Stimulated activated CD8-positive, alpha-beta memory T cell treated with anti-CD3 and anti-CD28 coated beads, Interleukin-12 subunit alpha, Interleukin-12 subunit beta, amount 100 ng/mL, for 24 hours (primary cell): ENCODE measurements around the gene OAS2.
"Not testable (repeated sequence)": the region's sequence is repeated elsewhere in the genome, so short reads cannot be mapped to it uniquely, and the experiment has no call there.

Source experiments
- DNase-seq: peaks from one replicate; pipeline ENCODE4 v3.0.0-alpha.2; 2020; ENCODE audit errors: extremely low read depth

The OAS2 gene

DNA sequence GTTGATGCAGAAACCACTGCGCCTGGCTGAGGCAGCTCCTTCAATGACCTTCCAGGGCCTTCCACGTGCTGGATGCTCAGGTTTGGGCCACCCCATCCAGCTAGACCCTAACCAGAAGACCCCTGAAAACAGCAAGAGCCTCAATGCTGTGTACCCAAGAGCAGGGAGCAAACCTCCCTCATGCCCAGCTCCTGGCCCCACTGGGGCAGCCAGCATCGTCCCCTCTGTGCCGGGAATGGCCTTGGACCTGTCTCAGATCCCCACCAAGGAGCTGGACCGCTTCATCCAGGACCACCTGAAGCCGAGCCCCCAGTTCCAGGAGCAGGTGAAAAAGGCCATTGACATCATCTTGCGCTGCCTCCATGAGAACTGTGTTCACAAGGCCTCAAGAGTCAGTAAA lies 29.5 kb upstream of the OAS2 start:
- DNase-seq: no peak

DNA sequence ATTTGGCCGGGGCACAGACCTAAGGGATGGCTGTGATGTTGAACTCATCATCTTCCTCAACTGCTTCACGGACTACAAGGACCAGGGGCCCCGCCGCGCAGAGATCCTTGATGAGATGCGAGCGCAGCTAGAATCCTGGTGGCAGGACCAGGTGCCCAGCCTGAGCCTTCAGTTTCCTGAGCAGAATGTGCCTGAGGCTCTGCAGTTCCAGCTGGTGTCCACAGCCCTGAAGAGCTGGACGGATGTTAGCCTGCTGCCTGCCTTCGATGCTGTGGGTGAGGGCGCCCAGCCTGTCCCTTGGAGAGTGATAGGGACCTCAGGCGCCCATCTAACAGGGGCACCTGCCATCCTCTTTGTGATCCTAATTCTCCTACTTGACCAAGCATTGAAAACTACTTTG lies 27.6 kb upstream of the OAS2 start:
- no peak for DNase-seq

DNA sequence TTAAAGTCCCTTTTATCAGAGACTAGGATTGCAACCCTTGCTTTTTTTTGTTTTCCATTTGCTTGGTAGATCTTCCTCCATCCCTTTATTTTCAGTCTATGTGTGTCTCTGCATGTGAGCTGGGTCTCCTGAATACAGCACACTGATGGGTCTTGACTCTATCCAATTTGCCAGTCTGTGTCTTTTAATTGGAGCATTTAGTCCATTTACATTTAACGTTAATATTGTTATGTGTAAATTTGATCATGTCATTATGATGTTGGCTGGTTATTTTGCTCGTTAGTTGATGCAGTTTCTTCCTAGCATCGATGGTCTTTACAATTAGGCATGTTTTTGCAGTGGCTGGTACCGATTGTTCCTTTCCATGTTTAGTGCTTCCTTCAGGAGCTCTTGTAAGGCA lies 21.2 kb upstream of the OAS2 start:
- not testable (repeated sequence) for DNase-seq

DNA sequence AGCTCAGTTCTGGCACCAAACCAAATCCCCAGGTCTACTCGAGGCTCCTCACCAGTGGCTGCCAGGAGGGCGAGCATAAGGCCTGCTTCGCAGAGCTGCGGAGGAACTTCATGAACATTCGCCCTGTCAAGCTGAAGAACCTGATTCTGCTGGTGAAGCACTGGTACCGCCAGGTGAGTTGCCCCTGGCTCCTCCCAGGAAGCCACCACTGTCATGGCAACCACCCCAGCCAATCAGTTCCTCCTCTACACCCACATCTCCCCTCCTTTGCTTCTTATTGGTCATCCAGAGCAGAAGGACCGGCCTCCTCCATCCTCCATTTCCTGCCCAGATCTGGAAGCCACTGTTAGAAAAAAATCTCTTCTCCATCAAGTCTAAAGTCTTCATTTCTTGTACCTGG lies 17.2 kb upstream of the OAS2 start:
- no peak for DNase-seq

DNA sequence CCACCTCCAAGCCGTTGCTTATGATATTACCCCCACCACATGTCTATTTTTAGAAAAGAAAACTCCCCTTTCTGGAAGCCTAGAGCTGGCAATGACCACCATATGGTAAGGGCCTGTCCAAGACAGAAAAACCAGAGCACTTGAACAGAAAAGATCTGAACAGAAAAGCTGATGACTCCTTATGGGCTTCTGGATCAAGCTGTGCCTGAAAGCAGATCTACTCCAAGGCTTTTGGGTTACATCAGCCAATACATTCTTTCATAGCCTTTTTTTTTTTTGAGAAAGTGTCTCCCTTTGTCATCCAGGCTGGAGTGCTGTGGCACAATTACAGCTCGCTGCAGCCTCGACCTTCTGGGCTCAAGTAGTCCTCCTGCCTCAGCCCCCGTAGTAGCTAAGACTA lies 16.8 kb upstream of the OAS2 start:
- no peak for DNase-seq

DNA sequence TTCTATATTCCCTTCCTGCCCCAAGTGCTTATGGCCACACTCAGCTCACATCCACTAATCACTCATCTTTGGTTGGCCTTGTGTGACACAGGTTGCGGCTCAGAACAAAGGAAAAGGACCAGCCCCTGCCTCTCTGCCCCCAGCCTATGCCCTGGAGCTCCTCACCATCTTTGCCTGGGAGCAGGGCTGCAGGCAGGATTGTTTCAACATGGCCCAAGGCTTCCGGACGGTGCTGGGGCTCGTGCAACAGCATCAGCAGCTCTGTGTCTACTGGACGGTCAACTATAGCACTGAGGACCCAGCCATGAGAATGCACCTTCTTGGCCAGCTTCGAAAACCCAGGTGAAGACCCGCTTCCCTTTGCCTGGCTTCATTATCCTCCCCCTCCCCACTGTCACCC lies 15.8 kb upstream of the OAS2 start:
- DNase-seq: no peak

DNA sequence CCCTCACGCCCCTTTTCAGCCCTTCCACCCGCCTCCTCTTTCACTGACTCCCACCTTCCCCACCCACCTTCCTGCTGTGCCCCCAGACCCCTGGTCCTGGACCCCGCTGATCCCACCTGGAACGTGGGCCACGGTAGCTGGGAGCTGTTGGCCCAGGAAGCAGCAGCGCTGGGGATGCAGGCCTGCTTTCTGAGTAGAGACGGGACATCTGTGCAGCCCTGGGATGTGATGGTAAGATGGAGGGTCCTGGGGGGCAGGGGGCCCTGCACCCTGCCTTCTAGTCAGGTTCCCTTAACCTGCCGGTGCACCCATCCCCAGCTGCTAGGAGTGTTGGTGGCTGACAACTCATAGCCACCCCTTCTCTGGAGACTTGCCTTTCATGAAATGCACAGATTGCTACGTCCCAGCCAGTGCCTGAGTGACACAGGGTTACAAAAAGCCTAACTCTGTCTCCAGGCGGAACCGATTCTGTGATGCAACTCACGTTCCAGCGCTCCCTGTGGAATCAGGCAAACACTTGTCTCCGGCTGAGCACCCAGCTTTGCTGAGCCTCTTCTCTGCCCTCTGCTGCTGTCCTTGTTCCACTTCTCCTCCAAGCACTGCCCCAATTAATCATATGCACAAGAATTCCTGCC lies 15.0 kb upstream of the OAS2 start:
- DNase-seq: no peak

DNA sequence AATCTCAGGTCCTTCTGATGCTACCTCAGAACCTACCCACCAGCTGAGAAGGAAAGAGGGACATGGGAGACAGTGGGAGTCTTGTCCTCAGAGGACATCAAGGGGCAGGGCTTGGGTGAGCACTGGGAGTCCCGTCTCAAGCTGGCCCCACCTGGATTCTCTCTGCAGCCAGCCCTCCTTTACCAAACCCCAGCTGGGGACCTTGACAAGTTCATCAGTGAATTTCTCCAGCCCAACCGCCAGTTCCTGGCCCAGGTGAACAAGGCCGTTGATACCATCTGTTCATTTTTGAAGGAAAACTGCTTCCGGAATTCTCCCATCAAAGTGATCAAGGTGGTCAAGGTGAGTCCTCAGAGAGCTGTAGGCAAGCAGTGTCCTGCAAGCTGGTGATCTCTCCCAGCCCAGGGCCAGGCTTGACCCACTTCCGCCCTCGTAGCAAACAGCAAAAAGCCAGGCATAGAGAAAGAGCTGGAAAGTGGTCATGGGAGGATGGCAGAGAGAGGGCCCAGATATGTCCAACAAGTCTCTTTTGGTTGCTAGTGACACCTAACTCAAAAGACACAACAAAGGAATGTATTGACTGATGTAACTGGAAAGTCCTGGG lies 14.2 kb upstream of the OAS2 start:
- no peak for DNase-seq

DNA sequence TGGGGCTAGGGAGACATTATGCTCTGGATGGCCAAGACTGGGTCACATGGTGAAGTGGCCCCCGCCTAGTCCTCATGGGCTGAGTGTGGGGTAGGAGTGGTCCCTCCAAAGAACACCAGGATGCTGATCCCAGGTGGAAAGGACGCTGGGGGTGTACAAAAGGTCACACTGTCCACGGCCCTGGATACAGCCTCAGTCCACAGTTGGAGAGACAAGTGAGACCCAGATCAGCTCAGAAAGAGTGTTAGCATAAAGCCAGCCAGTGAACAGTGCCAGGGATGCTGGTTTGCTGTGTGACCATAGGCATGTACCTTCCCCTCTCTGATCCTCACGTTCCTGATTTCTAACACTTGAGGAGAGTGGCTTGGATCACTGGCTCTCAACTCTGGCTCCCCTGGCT lies 13.4 kb upstream of the OAS2 start:
- no peak for DNase-seq

DNA sequence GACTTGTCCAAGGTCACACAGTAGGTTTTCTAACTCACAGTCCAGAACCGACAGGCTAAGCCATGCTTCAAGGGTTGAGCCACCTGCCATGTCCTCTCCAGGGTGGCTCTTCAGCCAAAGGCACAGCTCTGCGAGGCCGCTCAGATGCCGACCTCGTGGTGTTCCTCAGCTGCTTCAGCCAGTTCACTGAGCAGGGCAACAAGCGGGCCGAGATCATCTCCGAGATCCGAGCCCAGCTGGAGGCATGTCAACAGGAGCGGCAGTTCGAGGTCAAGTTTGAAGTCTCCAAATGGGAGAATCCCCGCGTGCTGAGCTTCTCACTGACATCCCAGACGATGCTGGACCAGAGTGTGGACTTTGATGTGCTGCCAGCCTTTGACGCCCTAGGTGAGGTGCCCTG lies 12.7 kb upstream of the OAS2 start:
- no peak for DNase-seq

DNA sequence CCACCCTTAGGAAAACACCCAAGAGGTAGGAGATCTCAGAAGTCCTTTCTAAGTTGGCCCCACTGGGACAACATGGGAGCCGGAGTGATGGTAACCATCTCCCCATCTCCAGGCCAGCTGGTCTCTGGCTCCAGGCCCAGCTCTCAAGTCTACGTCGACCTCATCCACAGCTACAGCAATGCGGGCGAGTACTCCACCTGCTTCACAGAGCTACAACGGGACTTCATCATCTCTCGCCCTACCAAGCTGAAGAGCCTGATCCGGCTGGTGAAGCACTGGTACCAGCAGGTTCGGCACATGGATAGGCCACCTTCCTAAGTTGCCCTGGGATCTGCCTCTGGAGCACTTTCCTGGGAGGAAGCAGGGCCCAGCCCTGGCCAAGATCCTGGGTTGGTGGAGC lies 11.0 kb upstream of the OAS2 start:
- DNase-seq: no peak

DNA sequence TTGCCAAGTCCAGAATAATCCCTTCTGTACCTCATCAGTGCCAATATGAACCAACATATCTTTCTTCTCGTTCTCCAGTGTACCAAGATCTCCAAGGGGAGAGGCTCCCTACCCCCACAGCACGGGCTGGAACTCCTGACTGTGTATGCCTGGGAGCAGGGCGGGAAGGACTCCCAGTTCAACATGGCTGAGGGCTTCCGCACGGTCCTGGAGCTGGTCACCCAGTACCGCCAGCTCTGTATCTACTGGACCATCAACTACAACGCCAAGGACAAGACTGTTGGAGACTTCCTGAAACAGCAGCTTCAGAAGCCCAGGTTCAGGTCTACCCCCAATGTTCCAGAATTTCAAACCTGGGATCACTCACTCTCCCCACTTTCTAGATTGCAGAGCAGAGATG lies 10.5 kb upstream of the OAS2 start:
- DNase-seq: no peak

DNA sequence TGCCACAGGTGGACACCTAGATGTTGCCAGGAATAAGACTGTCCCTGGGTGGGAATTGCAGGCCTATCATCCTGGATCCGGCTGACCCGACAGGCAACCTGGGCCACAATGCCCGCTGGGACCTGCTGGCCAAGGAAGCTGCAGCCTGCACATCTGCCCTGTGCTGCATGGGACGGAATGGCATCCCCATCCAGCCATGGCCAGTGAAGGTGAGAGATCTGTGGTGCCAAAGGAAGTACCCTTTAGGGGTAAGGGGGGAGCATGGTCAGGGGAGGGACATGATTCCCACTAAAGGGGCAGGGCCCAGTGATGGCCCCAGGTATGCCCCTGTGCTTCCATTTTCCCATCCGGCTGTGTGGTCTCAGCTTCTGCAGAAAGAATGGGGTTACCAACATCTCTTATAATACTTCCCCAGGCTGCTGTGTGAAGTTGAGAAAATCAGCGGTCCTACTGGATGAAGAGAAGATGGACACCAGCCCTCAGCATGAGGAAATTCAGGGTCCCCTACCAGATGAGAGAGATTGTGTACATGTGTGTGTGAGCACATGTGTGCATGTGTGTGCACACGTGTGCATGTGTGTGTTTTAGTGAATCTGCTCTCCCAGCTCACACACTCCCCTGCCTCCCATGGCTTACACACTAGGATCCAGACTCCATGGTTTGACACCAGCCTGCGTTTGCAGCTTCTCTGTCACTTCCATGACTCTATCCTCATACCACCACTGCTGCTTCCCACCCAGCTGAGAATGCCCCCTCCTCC lies 8.6 kb upstream of the OAS2 start:
- no peak for DNase-seq

DNA sequence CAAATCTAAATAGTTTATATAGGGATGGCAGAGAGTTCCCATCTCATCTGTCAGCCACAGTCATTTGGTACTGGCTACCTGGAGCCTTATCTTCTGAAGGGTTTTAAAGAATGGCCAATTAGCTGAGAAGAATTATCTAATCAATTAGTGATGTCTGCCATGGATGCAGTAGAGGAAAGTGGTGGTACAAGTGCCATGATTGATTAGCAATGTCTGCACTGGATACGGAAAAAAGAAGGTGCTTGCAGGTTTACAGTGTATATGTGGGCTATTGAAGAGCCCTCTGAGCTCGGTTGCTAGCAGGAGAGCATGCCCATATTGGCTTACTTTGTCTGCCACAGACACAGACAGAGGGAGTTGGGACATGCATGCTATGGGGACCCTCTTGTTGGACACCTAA lies 7.9 kb upstream of the OAS2 start:
- no peak for DNase-seq

DNA sequence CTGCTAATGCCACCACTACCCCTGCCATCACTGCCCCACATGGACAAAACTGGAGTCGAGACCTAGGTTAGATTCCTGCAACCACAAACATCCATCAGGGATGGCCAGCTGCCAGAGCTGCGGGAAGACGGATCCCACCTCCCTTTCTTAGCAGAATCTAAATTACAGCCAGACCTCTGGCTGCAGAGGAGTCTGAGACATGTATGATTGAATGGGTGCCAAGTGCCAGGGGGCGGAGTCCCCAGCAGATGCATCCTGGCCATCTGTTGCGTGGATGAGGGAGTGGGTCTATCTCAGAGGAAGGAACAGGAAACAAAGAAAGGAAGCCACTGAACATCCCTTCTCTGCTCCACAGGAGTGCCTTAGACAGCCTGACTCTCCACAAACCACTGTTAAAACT lies 7.1 kb upstream of the OAS2 start:
- no peak for DNase-seq

DNA sequence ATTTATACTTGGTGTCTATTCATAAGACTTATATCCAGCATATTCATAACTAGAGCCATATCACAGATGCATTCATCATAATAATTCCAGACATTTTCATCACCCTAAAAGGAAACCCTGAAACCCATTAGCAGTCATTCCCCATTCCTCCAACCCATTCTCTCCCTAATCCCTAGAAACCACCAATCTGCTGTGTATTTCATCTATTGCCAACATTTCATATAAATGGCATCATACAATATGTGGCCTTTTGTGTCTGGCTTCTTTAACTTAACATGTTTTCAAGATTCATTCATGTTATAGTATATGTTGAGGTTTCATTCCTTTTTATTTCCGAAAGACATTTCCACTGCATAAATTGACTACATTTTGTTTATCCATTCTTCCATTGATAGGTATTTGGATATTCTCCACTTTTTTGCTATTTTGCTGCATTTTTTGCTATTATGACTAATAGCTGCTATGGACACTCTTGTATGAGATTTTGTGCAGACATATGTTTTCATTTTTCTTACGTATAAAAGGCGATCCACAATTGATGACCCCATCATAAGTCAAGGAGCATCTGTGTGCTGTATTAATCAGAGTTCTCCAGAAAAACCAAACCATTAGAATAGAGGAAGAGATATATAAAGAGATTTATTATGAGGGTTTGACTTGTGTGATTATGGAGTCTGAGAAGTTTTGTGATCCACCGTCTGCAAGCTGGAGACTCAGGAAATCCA lies 5.1 kb upstream of the OAS2 start:
- no peak for DNase-seq

DNA sequence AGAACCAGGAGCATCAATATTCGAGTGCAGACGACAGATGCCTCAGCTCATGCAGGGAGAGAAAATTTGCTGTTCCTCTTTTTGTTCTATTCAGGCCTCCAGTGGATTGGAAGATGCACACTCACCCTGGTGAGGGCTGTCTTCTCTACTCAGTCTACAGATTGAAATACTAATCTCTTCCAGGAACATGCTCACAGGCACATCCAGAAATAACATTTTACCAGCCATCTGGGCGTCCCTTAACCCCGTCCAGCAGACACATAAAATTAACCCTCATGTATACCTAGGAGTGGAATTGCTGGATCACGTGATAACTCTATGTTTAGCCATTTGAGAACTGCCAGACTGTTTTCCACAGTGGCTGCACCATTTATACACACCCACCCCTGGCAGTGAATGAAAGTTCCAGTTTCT lies 4.5 kb upstream of the OAS2 start:
- no peak for DNase-seq

DNA sequence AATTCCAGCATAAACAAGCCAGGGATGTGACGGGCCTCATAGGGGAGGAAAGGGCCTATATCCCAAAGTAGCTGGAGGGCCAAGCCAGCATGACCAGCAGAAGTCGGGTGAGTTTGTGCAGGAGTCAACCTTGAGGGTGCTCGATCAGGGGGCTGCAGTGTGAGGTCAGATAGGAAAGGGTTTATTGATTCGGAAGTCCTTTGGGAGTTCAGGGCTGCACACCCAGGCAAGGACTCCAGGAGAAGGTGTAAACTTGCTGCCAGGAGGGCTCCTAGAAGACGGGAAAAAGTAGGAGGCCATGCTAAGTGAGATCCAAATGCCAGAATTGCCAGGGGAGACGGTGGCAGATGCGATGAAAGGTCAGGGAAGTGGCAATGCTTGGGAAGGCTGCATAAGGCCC lies 3.4 kb upstream of the OAS2 start:
- DNase-seq: no peak

DNA sequence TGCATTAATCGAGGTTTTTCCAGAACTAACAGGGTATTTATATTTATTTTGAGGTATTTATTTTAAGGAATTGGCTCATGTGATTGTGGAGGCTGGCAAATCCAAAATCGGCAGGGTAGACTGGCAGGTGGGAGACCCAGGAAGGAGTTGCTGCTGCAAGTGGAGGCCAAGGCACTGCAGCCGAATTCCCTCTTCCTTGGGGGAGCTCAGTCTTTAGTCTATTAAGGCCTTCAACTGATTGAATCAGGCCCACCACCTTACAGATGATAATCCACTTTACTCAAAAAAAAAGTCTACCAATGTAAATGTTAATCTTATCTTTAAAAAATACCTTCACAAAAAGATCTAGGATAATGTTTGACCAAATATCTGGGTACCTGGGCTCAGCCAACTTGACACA lies 1.2 kb upstream of the OAS2 start:
- no peak for DNase-seq

DNA sequence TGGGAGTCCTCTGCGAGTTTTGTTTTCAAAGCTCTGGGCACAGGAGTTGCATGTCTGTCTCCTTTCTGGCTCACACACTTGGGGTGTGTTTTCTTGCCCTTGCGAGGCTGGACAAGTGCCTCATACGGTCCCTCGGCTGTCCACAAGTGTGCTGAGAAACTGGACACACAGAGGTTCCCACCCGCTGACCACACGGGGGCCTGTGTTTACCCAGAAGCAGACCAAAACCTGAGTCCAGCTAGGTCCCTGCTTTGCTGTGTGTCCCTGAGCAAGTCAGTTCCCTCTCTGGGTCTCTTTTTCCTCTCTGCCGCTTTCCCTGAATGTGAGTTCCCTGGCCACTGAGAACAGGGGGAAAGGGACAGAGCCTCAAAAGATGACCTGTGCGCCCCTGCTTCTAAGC lies 678 bp upstream of the OAS2 start:
- no peak for DNase-seq

DNA sequence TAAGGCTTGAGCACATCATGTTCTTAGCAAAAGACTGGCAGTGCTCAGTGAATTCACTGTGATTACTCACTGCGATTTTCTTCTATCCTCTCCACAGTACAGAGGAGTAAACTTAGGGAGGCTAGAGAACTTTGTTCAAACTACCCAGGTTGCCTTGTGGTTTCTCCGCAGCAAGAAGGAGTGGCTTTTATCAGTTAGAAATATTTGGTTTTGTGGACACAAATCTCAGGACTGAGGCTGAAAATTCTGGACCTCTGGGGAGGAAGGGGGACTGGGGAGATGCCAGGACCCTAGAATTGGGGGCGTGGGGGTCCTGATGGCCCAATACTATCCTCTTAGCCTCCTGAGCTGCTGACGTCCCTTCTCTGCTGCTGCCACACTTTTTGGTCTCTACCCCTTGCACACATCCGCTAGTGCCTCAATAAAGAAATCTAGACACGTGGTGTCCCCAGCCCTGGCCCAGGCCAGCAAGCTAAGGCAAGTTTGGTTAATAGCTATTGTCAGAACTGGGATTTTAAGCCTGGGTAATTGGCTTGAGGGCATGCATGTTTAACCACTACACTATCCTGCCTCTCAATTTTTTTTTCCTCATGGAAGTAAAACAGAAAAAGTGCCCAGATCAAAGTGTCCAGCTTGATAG lies 842 bp downstream of the OAS2 start:
- DNase-seq: no peak

DNA sequence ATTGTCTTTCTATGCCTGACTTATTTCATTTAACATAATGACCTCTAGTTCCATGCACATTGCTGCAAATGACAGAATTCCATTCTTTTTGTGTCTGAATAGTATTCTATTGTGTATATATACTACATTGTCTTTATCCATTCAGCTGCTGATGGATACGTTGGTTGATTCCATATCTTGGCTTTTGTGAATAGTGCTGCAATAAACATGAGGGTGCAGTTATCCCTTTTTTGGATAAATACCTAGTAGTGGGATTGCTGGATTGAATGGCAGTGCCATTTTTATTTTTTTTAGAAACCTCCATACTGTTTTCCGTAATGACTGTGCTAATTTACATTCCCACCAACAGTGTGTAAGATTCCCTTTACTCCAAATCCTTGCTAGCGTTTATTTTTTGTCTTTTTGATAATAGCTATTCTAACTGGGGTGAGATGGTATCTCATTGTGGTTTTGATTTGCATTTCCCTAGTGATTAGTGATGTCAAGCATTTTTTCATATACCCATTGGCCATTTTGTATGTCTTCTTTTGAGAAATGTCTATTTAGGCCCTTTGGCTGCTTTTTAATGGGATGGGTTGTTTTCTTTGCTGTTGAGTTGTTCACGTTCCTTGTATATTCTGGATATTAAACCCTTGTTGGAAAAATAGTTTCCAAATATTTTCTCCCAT lies 2.3 kb downstream of the OAS2 start:
- no peak for DNase-seq
